Transverse colon (tissue), 4 donors: ENCODE data around the gene PTGER1.

Experiments
- CTCF ChIP-seq, 5 experiments: fragments of 200-600 bp in 3 of 5; fragments of 450-650 bp in 2 of 5; sonication (generic) in 3 of 5; IDR thresholded peaks; 1 replicate in 2 of 5; 2 replicates in 3 of 5; pipeline ENCODE4 v1.5.1; 2016 to 2017; ENCODE audit warnings: antibody characterized with exemption in 5 of 5, inconsistent platforms in 3 of 5, mild to moderate bottlenecking in 2 of 5, moderate library complexity in 1 of 5
- POLR2A ChIP-seq: fragments of 450-650 bp; IDR thresholded peaks from one replicate; pipeline ENCODE4 v1.6.1; 2016; ENCODE audit warnings: antibody characterized with exemption, mild to moderate bottlenecking, moderate library complexity
- POLR2AphosphoS5 ChIP-seq, 3 donors: sonication (generic); formaldehyde crosslinking; IDR thresholded peaks; one replicate each; pipeline ENCODE4 v1.6.1; 2016; ENCODE audit warnings: antibody characterized with exemption in 3 of 3

GRCh38 chr19:14473073-14473977 lies 1.8 kb downstream of the PTGER1 start:
- TF ChIP-seq CTCF (IDR thresholded peaks at IDR 0.05) (no peak), POLR2A (no peak), POLR2AphosphoS5 (IDR thresholded peaks at IDR 0.05) (no peak)
